Measurements from ENCODE around the gene NSUN6. TPM values are rescaled to one million over a fixed set of nuclear protein-coding genes. Genes with fewer than 3 reads are reported as not detected.

NSUN6 gene
- total RNA-seq, 3 donors from 2014 or later = 6.7 to 10.6 (median 8.9) TPM

DNA sequence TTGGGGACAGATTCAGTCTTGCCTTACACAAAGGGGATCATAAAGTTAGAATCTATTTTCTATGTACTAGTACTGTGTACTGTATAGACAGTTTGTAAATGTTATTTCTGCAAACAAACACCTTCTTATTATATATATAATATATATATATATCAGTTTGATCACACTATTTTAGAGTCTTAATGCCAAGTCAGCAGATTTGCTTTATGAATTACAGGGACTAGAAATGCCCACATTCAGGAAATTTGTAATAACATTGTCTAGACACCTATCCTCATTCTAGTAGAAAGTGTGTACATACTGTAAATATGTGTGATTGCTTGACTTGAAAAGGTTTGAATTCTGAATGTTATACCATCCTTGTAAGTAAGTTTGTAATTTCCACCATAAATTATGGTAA is 111.2 kb downstream of the NSUN6 start:
- ATAC-seq (no peak), DNase-seq (no peak)
- H3K4me3 Mint-ChIP-seq = no peak overlapping the region
- H3K9me3 Mint-ChIP-seq = no peaks in the 10 kb centered on the region
- H3K36me3 Mint-ChIP-seq (ENCODE audit: insufficient read depth) = peaks cover 44% of the 10 kb centered on the region
- no peaks in the 10 kb centered on the region for H3K27me3 Mint-ChIP-seq (ENCODE audit: low read depth)
- H3K4me1 Mint-ChIP-seq (ENCODE audit: low read depth) = no peaks in the 10 kb centered on the region

DNA sequence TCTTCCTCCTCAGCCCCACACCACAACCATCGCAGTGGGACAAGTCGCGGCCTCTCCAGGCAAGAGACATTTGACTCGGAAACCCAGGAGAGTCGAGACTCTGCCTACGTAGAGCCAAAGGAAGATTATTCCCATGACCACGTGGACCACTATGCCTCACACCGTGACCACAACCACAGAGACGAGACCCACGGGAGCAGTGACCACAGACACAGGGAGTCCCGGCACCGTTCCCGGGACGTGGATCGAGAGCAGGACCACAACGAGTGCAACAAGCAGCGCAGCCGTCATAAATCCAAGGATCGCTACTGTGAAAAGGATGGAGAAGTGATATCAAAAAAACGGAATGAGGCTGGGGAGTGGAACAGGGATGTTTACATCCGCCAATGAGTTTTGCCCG is 112.1 kb downstream of the NSUN6 start:
- Mint-ChIP-seq H3K36me3 (ENCODE audit: insufficient read depth) (peaks cover 40% of the 10 kb centered on the region), H3K4me3 (no peak overlapping the region), H3K9me3 (no peaks in the 10 kb centered on the region), H3K27me3 (ENCODE audit: low read depth) (no peaks in the 10 kb centered on the region), H3K4me1 (ENCODE audit: low read depth) (no peaks in the 10 kb centered on the region)
- no peak for ATAC-seq
- no peak for DNase-seq

DNA sequence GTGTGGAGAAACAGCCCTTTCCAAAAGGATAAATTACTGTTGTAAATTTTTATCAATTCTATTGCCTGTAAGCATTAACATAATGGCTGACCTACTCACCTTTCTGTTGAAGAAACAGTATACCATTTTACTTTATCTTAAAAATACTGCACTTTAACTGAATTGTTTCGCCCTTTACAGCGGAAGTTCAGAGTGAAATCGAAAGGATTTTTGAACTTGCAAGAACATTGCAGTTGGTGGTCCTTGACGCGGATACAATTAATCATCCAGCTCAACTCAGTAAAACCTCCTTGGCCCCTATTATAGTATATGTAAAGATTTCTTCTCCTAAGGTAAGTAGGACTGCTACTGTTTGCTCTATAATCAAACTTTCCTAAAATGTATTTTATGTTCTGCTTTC is 117.5 kb downstream of the NSUN6 start:
- no peak for DNase-seq
- no peak for ATAC-seq
- Mint-ChIP-seq H3K27me3 (ENCODE audit: low read depth) (no peaks in the 10 kb centered on the region), H3K9me3 (peaks cover 7% of the 10 kb centered on the region), H3K4me1 (ENCODE audit: low read depth) (no peaks in the 10 kb centered on the region), H3K36me3 (ENCODE audit: insufficient read depth) (peaks cover 30% of the 10 kb centered on the region), H3K4me3 (no peak overlapping the region)

DNA sequence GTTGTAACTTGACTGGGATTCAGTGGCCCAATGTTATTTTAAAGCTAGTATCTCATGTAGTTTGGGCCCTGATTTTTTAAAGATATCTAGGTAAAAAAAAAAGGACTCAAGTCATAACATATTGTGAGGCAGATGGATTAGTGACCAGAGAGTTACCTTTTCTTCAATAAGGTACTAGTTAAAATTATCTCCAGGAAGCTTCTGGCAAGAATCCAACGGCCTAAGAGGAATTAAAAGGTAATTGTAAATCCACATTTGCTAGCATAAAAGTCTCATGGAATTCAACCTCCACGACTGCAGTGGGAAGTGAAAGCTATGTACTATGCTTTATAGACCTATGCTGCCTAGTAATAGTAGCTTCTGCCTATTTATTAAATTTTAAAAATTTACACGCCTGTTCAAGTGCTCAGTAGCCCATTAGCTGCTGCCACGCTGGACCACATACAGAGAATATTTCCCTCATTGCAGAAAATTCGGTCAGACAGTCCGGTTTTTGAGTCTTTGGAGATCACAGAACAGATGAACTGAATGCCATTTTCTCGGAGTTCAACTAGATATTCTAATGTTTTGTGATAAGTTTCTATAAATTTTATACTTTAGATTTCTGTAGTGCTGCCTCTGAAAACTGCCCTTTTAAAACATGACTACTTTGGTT is 118.4 kb downstream of the NSUN6 start:
- ATAC-seq (no peak), DNase-seq (no peak)
- Mint-ChIP-seq H3K9me3 (peaks cover 7% of the 10 kb centered on the region), H3K27me3 (ENCODE audit: low read depth) (no peaks in the 10 kb centered on the region), H3K4me3 (no peak overlapping the region), H3K4me1 (ENCODE audit: low read depth) (no peaks in the 10 kb centered on the region), H3K36me3 (ENCODE audit: insufficient read depth) (peaks cover 31% of the 10 kb centered on the region)

DNA sequence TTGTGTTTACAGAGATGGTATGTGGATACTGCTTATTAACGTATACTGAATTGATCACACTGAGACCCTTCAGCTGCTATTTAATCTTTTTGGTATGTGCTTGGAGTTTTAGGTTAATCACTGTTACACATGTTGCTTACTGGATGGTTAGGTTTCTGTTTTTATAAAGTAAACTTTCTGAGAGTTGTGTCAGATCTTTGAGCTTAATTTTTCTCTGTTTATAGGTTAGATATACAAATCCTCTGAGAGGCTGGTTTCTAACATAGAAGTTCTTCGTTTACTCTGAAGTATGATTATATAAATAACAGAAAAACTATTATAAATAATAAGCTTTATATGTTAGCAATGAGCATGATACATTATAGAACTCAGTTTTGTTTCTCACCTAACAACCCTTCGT is 123.1 kb downstream of the NSUN6 start:
- H3K4me3 Mint-ChIP-seq = no peak overlapping the region
- no peak for ATAC-seq
- H3K4me1 Mint-ChIP-seq (ENCODE audit: low read depth) = no peaks in the 10 kb centered on the region
- H3K36me3 Mint-ChIP-seq (ENCODE audit: insufficient read depth) = peaks cover 20% of the 10 kb centered on the region
- no peaks in the 10 kb centered on the region for H3K27me3 Mint-ChIP-seq (ENCODE audit: low read depth)
- no peak for DNase-seq
- H3K9me3 Mint-ChIP-seq = peaks cover 7% of the 10 kb centered on the region

DNA sequence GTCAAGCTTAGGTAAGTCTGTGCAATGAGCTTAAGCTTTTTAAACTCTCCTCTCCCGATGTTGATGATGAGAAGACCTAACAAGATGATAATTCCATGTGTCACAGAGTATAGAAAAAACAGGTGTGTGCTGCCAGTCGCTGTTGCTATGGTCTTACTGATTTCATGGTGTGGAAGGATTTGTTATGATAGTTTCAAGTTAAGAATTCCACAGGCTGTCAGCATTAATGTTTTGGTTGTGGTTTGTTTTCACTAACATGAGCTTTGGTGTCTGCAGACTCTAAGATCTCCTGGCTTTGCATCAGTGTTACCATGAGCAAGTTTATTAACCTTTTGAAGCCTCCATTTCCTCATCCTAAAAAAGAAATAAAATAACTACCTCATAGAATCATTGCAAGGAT is 123.7 kb downstream of the NSUN6 start:
- ATAC-seq = no peak
- Mint-ChIP-seq H3K9me3 (peaks cover 7% of the 10 kb centered on the region), H3K27me3 (ENCODE audit: low read depth) (no peaks in the 10 kb centered on the region), H3K36me3 (ENCODE audit: insufficient read depth) (peaks cover 20% of the 10 kb centered on the region), H3K4me3 (no peak overlapping the region), H3K4me1 (ENCODE audit: low read depth) (no peaks in the 10 kb centered on the region)
- no peak for DNase-seq

DNA sequence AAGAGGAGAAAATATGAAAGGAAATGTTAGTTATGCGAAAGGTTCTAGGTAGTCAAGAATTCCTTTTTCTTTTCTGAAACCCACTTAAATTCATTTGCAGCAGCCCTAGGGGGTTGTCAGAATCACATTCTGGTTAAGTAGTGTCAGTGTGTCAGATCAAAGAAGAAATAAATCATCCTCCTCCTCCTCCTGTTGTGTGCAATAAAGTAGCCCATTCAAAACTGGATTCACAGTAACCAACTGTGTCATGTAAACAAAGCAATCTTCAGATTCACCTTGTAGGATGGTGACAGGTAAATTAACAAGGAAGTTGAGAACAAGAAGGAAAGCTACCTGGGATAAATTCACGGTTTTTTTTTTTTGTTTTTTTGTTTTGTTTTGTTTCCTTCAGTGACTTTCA is 127.5 kb downstream of the NSUN6 start:
- peaks cover 4% of the 10 kb centered on the region for H3K9me3 Mint-ChIP-seq
- no peak overlapping the region for H3K4me3 Mint-ChIP-seq
- ATAC-seq = no peak
- DNase-seq = no peak
- peaks cover 3% of the 10 kb centered on the region for H3K27me3 Mint-ChIP-seq (ENCODE audit: low read depth)
- peaks cover 3% of the 10 kb centered on the region for H3K36me3 Mint-ChIP-seq (ENCODE audit: insufficient read depth)
- no peaks in the 10 kb centered on the region for H3K4me1 Mint-ChIP-seq (ENCODE audit: low read depth)

DNA sequence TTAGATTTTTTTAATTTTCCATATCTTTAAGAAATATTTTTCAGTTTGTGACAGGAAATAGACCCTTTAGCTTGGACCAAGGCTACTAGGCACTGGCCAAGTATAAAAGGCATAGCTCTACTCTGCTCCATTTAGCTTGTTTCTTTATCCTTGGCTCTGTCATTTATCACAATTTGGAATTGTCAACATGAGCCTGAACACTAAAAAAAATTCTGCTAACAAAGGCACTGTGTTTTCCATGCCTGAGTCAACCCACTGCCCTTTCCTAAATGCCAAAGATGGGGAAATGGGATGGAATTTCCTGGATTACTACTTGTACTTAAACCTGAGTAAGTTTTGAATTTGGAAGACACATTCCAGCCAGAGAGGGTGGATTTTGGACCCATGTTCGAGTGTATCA is 128.4 kb downstream of the NSUN6 start:
- ATAC-seq = no peak
- H3K9me3 Mint-ChIP-seq = peaks cover 4% of the 10 kb centered on the region
- H3K4me1 Mint-ChIP-seq (ENCODE audit: low read depth) = no peaks in the 10 kb centered on the region
- no peak overlapping the region for H3K4me3 Mint-ChIP-seq
- DNase-seq = no peak
- peaks cover 3% of the 10 kb centered on the region for H3K27me3 Mint-ChIP-seq (ENCODE audit: low read depth)
- peaks cover 1% of the 10 kb centered on the region for H3K36me3 Mint-ChIP-seq (ENCODE audit: insufficient read depth)

DNA sequence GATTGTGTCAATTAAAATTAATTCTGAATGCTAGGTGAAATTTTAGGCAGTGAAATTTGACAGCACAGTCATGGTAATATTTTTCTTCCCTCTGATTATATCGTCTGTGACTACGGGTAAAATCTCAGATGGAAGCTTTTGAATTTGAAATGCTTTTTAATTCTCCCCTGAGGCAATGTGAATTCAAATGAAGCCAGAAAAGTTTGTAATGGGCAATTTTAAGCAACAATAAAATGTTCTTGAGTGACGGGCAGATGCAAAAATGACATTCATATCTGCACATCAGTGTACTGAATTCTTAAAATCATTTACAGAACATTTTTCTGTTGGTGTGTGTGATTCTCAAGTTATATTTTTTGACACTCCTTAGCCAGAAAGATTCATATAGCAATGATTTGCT is 134.5 kb downstream of the NSUN6 start:
- Mint-ChIP-seq H3K4me1 (ENCODE audit: low read depth) (no peaks in the 10 kb centered on the region), H3K36me3 (ENCODE audit: insufficient read depth) (peaks cover 12% of the 10 kb centered on the region), H3K9me3 (peaks cover 21% of the 10 kb centered on the region), H3K27me3 (ENCODE audit: low read depth) (peaks cover 3% of the 10 kb centered on the region), H3K4me3 (no peak overlapping the region)
- ATAC-seq (no peak), DNase-seq (no peak)

DNA sequence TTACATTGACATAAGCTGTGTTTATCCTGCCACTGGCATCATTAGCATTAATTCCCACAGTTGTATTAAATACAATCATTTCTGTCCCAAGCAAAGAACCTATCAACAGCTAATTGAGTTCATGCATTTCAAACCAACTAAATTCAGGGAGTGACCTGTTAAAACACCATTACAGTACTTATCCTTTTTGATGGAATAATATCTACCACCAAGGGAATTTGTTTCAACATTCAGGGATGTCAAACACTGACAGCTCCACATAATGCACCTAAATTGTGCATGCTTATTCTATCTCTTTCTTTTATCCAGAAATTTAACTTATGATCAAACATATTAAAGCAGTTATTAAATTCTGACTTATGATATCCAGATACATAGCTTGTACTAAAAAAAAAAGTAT is 136.8 kb downstream of the NSUN6 start:
- H3K36me3 Mint-ChIP-seq (ENCODE audit: insufficient read depth) = peaks cover 12% of the 10 kb centered on the region
- no peak for DNase-seq
- ATAC-seq = no peak
- H3K4me3 Mint-ChIP-seq = no peak overlapping the region
- peaks cover 22% of the 10 kb centered on the region for H3K9me3 Mint-ChIP-seq
- peaks cover 3% of the 10 kb centered on the region for H3K27me3 Mint-ChIP-seq (ENCODE audit: low read depth)
- H3K4me1 Mint-ChIP-seq (ENCODE audit: low read depth) = no peaks in the 10 kb centered on the region

DNA sequence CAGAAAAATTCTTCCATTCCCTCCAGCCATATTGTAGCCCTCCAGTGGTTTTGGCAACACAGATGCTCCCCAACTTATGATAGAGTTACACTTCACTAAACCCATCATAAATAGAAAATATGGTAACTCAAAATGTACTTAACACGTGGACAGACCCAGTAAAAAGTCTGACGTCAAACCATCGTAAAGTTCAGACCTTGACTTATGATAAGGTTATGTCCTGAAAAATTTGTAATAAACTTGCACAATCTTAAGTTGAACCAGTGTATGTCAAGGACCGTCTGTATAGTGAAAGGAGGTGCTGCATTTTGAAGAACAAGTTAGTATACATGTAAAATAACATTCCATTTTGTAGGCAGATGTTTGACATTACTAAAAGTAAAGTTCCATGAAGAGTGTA is 142.8 kb downstream of the NSUN6 start:
- peaks cover 17% of the 10 kb centered on the region for H3K9me3 Mint-ChIP-seq
- H3K4me3 Mint-ChIP-seq = no peak overlapping the region
- no peak for ATAC-seq
- H3K4me1 Mint-ChIP-seq (ENCODE audit: low read depth) = no peaks in the 10 kb centered on the region
- no peak for DNase-seq
- H3K36me3 Mint-ChIP-seq (ENCODE audit: insufficient read depth) = peaks cover 7% of the 10 kb centered on the region
- H3K27me3 Mint-ChIP-seq (ENCODE audit: low read depth) = peaks cover 1% of the 10 kb centered on the region

DNA sequence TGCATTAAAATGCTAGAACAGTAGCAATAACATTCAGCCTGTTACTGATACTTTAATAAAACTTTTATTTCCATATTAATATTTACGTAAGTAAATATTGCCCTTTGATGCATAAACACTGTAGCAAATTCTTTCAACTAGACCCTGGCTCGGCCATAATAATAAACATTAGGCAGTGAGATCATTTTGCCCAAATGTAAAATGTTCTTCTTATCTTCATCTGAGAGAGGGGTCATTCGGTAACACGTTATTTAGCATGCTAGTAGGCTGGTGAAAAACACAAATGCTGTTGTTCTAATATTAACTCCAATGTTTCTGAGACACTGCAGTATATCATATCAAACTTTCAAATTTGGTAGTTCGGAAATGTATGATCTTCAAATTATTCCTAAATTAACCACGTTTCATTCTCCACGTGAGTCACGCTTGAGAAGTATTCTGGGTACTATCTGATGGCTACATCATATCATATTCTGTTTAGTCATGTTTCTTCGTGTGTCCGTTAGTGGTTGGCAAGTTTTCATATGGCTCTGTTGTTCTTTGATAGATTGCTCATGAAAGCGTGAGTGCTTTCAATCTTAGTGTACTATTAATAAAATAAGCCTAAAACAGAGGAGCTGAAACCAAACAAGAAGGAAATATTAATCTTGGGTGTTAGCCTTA is 145.8 kb downstream of the NSUN6 start:
- no peaks in the 10 kb centered on the region for H3K9me3 Mint-ChIP-seq
- DNase-seq (no peak), ATAC-seq (no peak)
- H3K27me3 Mint-ChIP-seq (ENCODE audit: low read depth) = peaks cover 8% of the 10 kb centered on the region
- no peak overlapping the region for H3K4me3 Mint-ChIP-seq
- H3K36me3 Mint-ChIP-seq (ENCODE audit: insufficient read depth) = no peaks in the 10 kb centered on the region
- peaks cover 3% of the 10 kb centered on the region for H3K4me1 Mint-ChIP-seq (ENCODE audit: low read depth)

DNA sequence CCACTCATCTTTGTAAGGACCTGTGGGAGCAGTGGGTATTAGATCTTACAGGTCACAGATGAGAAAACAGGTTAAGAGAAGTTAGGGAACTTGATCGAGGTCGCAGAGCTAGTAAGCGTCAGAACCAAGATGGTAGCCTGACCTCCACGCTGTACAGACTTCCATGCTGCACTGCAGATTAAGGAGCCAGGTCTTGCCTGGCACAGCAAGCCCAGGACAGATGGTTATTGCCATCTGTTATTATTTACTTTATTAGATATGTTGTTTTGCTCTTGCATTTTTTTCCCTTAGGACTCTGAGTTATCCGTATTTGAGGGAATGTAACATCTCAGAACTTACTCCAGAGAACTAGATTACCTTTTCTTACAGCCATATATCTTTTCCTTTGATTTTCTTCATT is 147.2 kb downstream of the NSUN6 start:
- Mint-ChIP-seq H3K36me3 (ENCODE audit: insufficient read depth) (no peaks in the 10 kb centered on the region), H3K27me3 (ENCODE audit: low read depth) (peaks cover 8% of the 10 kb centered on the region), H3K4me1 (ENCODE audit: low read depth) (peaks cover 3% of the 10 kb centered on the region), H3K4me3 (no peak overlapping the region), H3K9me3 (no peaks in the 10 kb centered on the region)
- DNase-seq = no peak
- ATAC-seq = no peak

DNA sequence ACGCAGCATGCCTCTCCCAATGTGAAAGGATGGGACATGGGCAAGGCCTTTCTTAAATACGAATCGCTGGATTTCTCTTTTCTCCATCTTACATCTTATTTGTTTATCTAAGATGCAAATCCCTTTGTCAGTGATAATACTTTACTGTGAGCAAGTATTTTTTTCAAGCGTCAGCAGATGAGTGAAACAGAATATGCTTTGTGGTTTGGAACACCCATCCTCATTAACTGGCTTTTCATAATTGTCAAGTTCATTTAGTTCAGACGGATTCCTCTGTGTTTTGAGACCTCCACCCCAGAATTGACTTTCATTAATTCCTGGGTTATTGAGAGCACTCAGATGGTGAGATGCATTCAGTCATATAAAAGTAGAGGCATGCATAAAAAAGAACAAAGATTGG is 149.8 kb downstream of the NSUN6 start:
- H3K27me3 Mint-ChIP-seq (ENCODE audit: low read depth) = peaks cover 8% of the 10 kb centered on the region
- peaks cover 3% of the 10 kb centered on the region for H3K4me1 Mint-ChIP-seq (ENCODE audit: low read depth)
- H3K9me3 Mint-ChIP-seq = no peaks in the 10 kb centered on the region
- ATAC-seq (no peak), DNase-seq (no peak)
- no peaks in the 10 kb centered on the region for H3K36me3 Mint-ChIP-seq (ENCODE audit: insufficient read depth)
- H3K4me3 Mint-ChIP-seq = peak overlapping the region; percentile 20

DNA sequence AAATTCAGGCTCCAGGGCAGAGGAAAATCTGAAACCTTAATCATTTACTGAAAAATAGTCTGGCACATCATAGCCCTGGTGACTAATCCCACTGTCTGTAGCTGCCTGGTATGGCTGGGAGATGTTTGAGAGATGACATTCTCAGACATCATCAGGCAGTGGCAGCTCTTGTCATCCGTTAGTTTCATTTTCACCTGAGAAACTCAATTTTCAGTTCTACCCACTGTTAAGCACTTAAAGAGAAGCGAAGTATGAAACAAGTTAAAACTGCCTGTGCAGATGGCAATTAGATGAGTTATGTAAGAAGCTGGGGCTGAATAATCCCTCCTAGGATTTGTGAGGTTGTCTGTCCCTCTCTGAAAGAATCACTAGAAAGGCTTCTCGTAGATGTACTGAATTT is 150.2 kb downstream of the NSUN6 start:
- H3K27me3 Mint-ChIP-seq (ENCODE audit: low read depth) = peaks cover 8% of the 10 kb centered on the region
- ATAC-seq (peak; percentile 85 to 92), DNase-seq (no peak)
- H3K4me1 Mint-ChIP-seq (ENCODE audit: low read depth) = peaks cover 3% of the 10 kb centered on the region
- no peaks in the 10 kb centered on the region for H3K9me3 Mint-ChIP-seq
- H3K4me3 Mint-ChIP-seq = peak overlapping the region; percentile 20
- H3K36me3 Mint-ChIP-seq (ENCODE audit: insufficient read depth) = no peaks in the 10 kb centered on the region

Data from activated T-cell treated with anti-CD3 and anti-CD28 coated beads, Interleukin-2, amount 50 U/mL, for 4 hours (primary cell).